Globus pallidus (tissue), 1 donor: ENCODE measurements around the gene IPP.
"Not testable (repeated sequence)": the region's sequence is repeated elsewhere in the genome, so short reads cannot be mapped to it uniquely, and the experiment has no call there.

Experiments
- DNase-seq: peaks from one replicate; pipeline ENCODE4 v3.0.0-alpha.2; 2015; ENCODE audit warnings: low spot score

The IPP gene

GRCh38 chr1:45684402-45684801 lies 66.1 kb downstream of the IPP start:
- no peak for DNase-seq

- DNase-seq, result no peak
Observed at GRCh38 chr1:45682942-45683341, 67.5 kb downstream of the IPP start.

GRCh38 chr1:45679123-45679522 lies 71.3 kb downstream of the IPP start:
- DNase-seq, result peak; percentile 13

- no peak for DNase-seq
Observed at GRCh38 chr1:45678489-45678888, 72.0 kb downstream of the IPP start.

- DNase-seq, result no peak
Observed at GRCh38 chr1:45677751-45678245, 72.7 kb downstream of the IPP start.

- not testable (repeated sequence) for DNase-seq
Observed at GRCh38 chr1:45676553-45676952, 73.9 kb downstream of the IPP start.

- DNase-seq, result no peak
Observed at GRCh38 chr1:45674478-45674877, 76.0 kb downstream of the IPP start.

- DNase-seq, result no peak
Observed at GRCh38 chr1:45673956-45674355, 76.5 kb downstream of the IPP start.

- no peak for DNase-seq
Observed at GRCh38 chr1:45669859-45670655, 80.4 kb downstream of the IPP start.

- no peak for DNase-seq
Observed at GRCh38 chr1:45669379-45669778, 81.1 kb downstream of the IPP start.

GRCh38 chr1:45668526-45668925 lies 81.9 kb downstream of the IPP start:
- no peak for DNase-seq

GRCh38 chr1:45667321-45668111 lies 82.9 kb downstream of the IPP start:
- no peak for DNase-seq

GRCh38 chr1:45666836-45667235 lies 83.6 kb downstream of the IPP start:
- no peak for DNase-seq

- no peak for DNase-seq
Observed at GRCh38 chr1:45660336-45660735, 90.1 kb downstream of the IPP start.

GRCh38 chr1:45659222-45659621 lies 91.2 kb downstream of the IPP start:
- no peak for DNase-seq

GRCh38 chr1:45658171-45658570 lies 92.3 kb downstream of the IPP start:
- DNase-seq, result no peak

- DNase-seq, result no peak
Observed at GRCh38 chr1:45656573-45657226, 93.8 kb downstream of the IPP start.

GRCh38 chr1:45654540-45655280 lies 95.7 kb downstream of the IPP start:
- no peak for DNase-seq
